ENCODE data around the gene GPR160.
A peak's percentile ranks its signal among the peaks of the same experiment; 100 is the strongest.

Gene GPR160

GRCh38 chr3:170037463-170038433 lies at the start of gene GPR160:
GPR160 (plus strand) TSS chr3:170037995; CDS start chr3:170083973, 45,978 bp downstream.
- H3K36me3 Mint-ChIP-seq (ENCODE audit: insufficient read depth): peaks cover 7% of the 10 kb centered on the region
- peak; percentile 78 for ATAC-seq (replicated peaks; ENCODE audit: extremely low read depth, poor library complexity, severe bottlenecking)
- H3K27ac Mint-ChIP-seq (ENCODE audit: low read depth): peak within 1 kb of the TSS; percentile 67
- peak within 1 kb of the TSS; percentile 78 for H3K4me3 Mint-ChIP-seq
- H3K4me1 Mint-ChIP-seq: peaks cover 24% of the 10 kb centered on the region
- no peaks in the 10 kb centered on the region for H3K9me3 Mint-ChIP-seq
- peak; percentile 67 to 68 for DNase-seq (ENCODE audit: low spot score in 2 of 2)
- no peaks in the 10 kb centered on the region for H3K27me3 Mint-ChIP-seq

- DNase-seq (ENCODE audit: low spot score in 2 of 2): no peak
- H3K27ac Mint-ChIP-seq (ENCODE audit: low read depth): no peak overlapping the region
- H3K9me3 Mint-ChIP-seq: no peaks in the 10 kb centered on the region
- peaks cover 39% of the 10 kb centered on the region for H3K36me3 Mint-ChIP-seq (ENCODE audit: insufficient read depth)
- H3K4me3 Mint-ChIP-seq: no peak overlapping the region
- no peaks in the 10 kb centered on the region for H3K27me3 Mint-ChIP-seq
- peaks cover 4% of the 10 kb centered on the region for H3K4me1 Mint-ChIP-seq
- ATAC-seq (replicated peaks; ENCODE audit: extremely low read depth, poor library complexity, severe bottlenecking): no peak
Observed at GRCh38 chr3:169990431-169990830, 47.4 kb upstream of the GPR160 start.

- no peak for DNase-seq (ENCODE audit: low spot score in 2 of 2)
- Mint-ChIP-seq H3K9me3 (no peaks in the 10 kb centered on the region), H3K36me3 (ENCODE audit: insufficient read depth) (peaks cover 30% of the 10 kb centered on the region), H3K4me3 (no peak overlapping the region), H3K4me1 (peaks cover 4% of the 10 kb centered on the region), H3K27me3 (no peaks in the 10 kb centered on the region), H3K27ac (ENCODE audit: low read depth) (no peak overlapping the region)
- no peak for ATAC-seq (replicated peaks; ENCODE audit: extremely low read depth, poor library complexity, severe bottlenecking)
Observed at GRCh38 chr3:169992156-169992555, 45.6 kb upstream of the GPR160 start.

GRCh38 chr3:169992781-169993180 lies 45.0 kb upstream of the GPR160 start:
- Mint-ChIP-seq H3K27ac (ENCODE audit: low read depth) (no peak overlapping the region), H3K36me3 (ENCODE audit: insufficient read depth) (peaks cover 27% of the 10 kb centered on the region), H3K4me3 (no peak overlapping the region), H3K9me3 (no peaks in the 10 kb centered on the region), H3K4me1 (peaks cover 4% of the 10 kb centered on the region), H3K27me3 (no peaks in the 10 kb centered on the region)
- ATAC-seq (replicated peaks; ENCODE audit: extremely low read depth, poor library complexity, severe bottlenecking) (no peak), DNase-seq (ENCODE audit: low spot score in 2 of 2) (no peak)

GRCh38 chr3:169993761-169994160 lies 44.0 kb upstream of the GPR160 start:
- no peak overlapping the region for H3K4me3 Mint-ChIP-seq
- ATAC-seq (replicated peaks; ENCODE audit: extremely low read depth, poor library complexity, severe bottlenecking) (no peak), DNase-seq (ENCODE audit: low spot score in 2 of 2) (no peak)
- no peaks in the 10 kb centered on the region for H3K9me3 Mint-ChIP-seq
- H3K27me3 Mint-ChIP-seq: no peaks in the 10 kb centered on the region
- peaks cover 23% of the 10 kb centered on the region for H3K36me3 Mint-ChIP-seq (ENCODE audit: insufficient read depth)
- peaks cover 4% of the 10 kb centered on the region for H3K4me1 Mint-ChIP-seq
- no peak overlapping the region for H3K27ac Mint-ChIP-seq (ENCODE audit: low read depth)

GRCh38 chr3:169996063-169996462 lies 41.7 kb upstream of the GPR160 start:
- no peak for ATAC-seq (replicated peaks; ENCODE audit: extremely low read depth, poor library complexity, severe bottlenecking)
- Mint-ChIP-seq H3K9me3 (no peaks in the 10 kb centered on the region), H3K36me3 (ENCODE audit: insufficient read depth) (peaks cover 14% of the 10 kb centered on the region), H3K4me1 (peaks cover 2% of the 10 kb centered on the region), H3K27ac (ENCODE audit: low read depth) (no peak overlapping the region), H3K4me3 (no peak overlapping the region), H3K27me3 (no peaks in the 10 kb centered on the region)
- no peak for DNase-seq (ENCODE audit: low spot score in 2 of 2)

GRCh38 chr3:169998668-169999131 lies 39.1 kb upstream of the GPR160 start:
- ATAC-seq (replicated peaks; ENCODE audit: extremely low read depth, poor library complexity, severe bottlenecking) (no peak), DNase-seq (ENCODE audit: low spot score in 2 of 2) (no peak)
- Mint-ChIP-seq H3K27me3 (no peaks in the 10 kb centered on the region), H3K4me1 (peaks cover 7% of the 10 kb centered on the region), H3K27ac (ENCODE audit: low read depth) (no peak overlapping the region), H3K4me3 (no peak overlapping the region), H3K36me3 (ENCODE audit: insufficient read depth) (peaks cover 7% of the 10 kb centered on the region), H3K9me3 (no peaks in the 10 kb centered on the region)

GRCh38 chr3:169999433-169999832 lies 38.4 kb upstream of the GPR160 start:
- no peak for DNase-seq (ENCODE audit: low spot score in 2 of 2)
- Mint-ChIP-seq H3K9me3 (no peaks in the 10 kb centered on the region), H3K4me1 (peaks cover 10% of the 10 kb centered on the region), H3K4me3 (no peak overlapping the region), H3K36me3 (ENCODE audit: insufficient read depth) (peaks cover 5% of the 10 kb centered on the region), H3K27ac (ENCODE audit: low read depth) (no peak overlapping the region), H3K27me3 (no peaks in the 10 kb centered on the region)
- no peak for ATAC-seq (replicated peaks; ENCODE audit: extremely low read depth, poor library complexity, severe bottlenecking)

GRCh38 chr3:170000051-170000450 lies 37.7 kb upstream of the GPR160 start:
- Mint-ChIP-seq H3K4me1 (peaks cover 10% of the 10 kb centered on the region), H3K27ac (ENCODE audit: low read depth) (no peak overlapping the region), H3K9me3 (no peaks in the 10 kb centered on the region), H3K4me3 (no peak overlapping the region), H3K27me3 (no peaks in the 10 kb centered on the region), H3K36me3 (ENCODE audit: insufficient read depth) (peaks cover 3% of the 10 kb centered on the region)
- ATAC-seq (replicated peaks; ENCODE audit: extremely low read depth, poor library complexity, severe bottlenecking): no peak
- no peak for DNase-seq (ENCODE audit: low spot score in 2 of 2)

GRCh38 chr3:170002231-170002630 lies 35.6 kb upstream of the GPR160 start:
- Mint-ChIP-seq H3K27me3 (no peaks in the 10 kb centered on the region), H3K27ac (ENCODE audit: low read depth) (no peak overlapping the region), H3K4me1 (peaks cover 18% of the 10 kb centered on the region), H3K9me3 (no peaks in the 10 kb centered on the region), H3K4me3 (no peak overlapping the region), H3K36me3 (ENCODE audit: insufficient read depth) (peaks cover under 1% of the 10 kb centered on the region)
- ATAC-seq (replicated peaks; ENCODE audit: extremely low read depth, poor library complexity, severe bottlenecking) (no peak), DNase-seq (ENCODE audit: low spot score in 2 of 2) (no peak)

- Mint-ChIP-seq H3K4me3 (no peak overlapping the region), H3K9me3 (no peaks in the 10 kb centered on the region), H3K4me1 (peaks cover 22% of the 10 kb centered on the region), H3K27ac (ENCODE audit: low read depth) (no peak overlapping the region), H3K36me3 (ENCODE audit: insufficient read depth) (no peaks in the 10 kb centered on the region), H3K27me3 (no peaks in the 10 kb centered on the region)
- ATAC-seq (replicated peaks; ENCODE audit: extremely low read depth, poor library complexity, severe bottlenecking) (no peak), DNase-seq (ENCODE audit: low spot score in 2 of 2) (no peak)
Observed at GRCh38 chr3:170002879-170003278, 34.9 kb upstream of the GPR160 start.

- H3K4me1 Mint-ChIP-seq: peaks cover 22% of the 10 kb centered on the region
- ATAC-seq (replicated peaks; ENCODE audit: extremely low read depth, poor library complexity, severe bottlenecking) (no peak), DNase-seq (ENCODE audit: low spot score in 2 of 2) (no peak)
- H3K36me3 Mint-ChIP-seq (ENCODE audit: insufficient read depth): no peaks in the 10 kb centered on the region
- H3K27ac Mint-ChIP-seq (ENCODE audit: low read depth): no peak overlapping the region
- no peaks in the 10 kb centered on the region for H3K27me3 Mint-ChIP-seq
- no peaks in the 10 kb centered on the region for H3K9me3 Mint-ChIP-seq
- no peak overlapping the region for H3K4me3 Mint-ChIP-seq
Observed at GRCh38 chr3:170003881-170004356, 33.9 kb upstream of the GPR160 start.
